ENCODE measurements around the gene SPPL2C.
A peak's percentile ranks its signal among the peaks of the same experiment; 100 is the strongest.

The SPPL2C gene

DNA sequence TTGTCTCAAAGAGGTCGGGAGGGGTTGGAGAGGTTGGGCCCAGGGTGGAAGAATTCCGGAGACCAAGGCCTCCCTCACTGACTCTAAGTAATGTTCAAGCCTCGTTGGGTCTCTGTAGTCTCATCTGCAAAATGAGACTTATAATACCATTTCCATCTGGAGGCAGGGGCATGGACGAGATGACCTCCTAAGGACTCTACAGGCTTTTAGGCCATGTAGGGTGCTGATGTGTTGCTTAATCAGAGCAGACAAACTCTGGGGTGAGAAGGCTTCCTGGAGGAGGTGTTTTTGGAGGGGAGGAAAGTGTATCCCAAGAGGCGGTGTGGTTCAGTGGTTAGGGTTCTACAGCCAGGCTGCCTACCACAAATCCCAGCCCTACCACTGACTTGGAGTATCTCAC is 3.1 kb downstream of the SPPL2C start:
- no peak for TF ChIP-seq JUND (IDR thresholded peaks at IDR 0.05; ENCODE audit: low read depth)
- in situ Hi-C loops (cut with HindIII; ENCODE audit: low pct_unique_long_range_greater_than_20kb, low sequenced_read_pairs) = no loop called here
- no peak for DNase-seq (ENCODE audit: low read depth in 1 of 2, low spot score in 1 of 2)

DNA sequence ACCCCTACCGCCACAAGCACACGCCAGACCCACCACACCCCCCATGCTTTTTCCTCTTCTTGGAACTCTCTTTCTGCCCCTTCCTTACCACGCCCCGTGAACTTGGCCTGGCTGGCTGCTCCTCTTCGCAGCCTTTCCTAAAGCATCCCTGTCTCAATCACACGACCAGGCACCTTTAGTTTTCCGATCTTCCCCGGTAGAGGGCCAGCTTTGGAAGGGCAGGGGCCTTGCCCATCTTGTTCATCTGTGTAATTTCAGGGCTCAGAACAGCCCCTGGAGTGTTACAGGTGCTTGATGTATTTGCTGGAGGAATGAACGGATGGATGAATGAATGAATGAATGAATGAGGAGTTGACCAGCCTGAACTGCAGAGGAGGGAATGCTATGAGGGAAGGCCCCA is 3.7 kb downstream of the SPPL2C start:
- no peak for TF ChIP-seq JUND (IDR thresholded peaks at IDR 0.05; ENCODE audit: low read depth)
- in situ Hi-C loops (cut with HindIII; ENCODE audit: low pct_unique_long_range_greater_than_20kb, low sequenced_read_pairs) = no loop called here
- no peak for DNase-seq (ENCODE audit: low read depth in 1 of 2, low spot score in 1 of 2)

DNA sequence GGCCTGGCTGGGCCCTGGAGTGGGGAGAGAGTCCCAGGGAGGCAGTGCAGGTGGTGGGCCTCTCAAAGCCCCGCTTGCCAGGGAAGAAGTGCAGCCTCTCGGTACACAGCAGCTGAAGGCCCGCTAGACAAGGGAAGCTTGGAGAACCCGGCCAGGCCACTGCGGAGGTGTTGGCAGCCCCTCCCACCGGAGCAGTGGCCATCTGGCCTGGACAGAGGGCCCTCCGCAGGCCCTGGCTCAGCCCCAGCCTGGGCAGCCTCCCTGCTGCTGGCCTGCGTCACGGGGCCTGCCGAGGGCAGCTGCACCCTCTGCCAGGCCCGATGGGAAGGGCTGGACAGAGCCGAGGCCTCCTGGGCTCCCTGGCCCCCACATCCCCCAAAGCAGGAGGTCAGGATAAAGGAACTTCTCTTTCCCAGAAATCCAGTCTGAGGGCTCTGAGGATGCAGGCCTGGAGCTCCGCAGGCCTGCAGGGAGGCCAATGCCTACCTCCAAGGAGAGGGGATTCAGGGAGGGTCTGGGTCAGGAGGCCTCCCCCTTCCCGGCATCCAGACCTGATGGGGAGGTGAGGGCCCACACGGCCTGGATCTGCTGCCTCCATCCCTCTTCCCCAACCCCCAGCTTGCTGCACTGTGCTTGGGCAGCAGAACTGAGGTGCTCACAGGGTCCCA is 4.3 kb downstream of the SPPL2C start:
- in situ Hi-C loops (cut with HindIII; ENCODE audit: low pct_unique_long_range_greater_than_20kb, low sequenced_read_pairs) = no loop called here
- no peak for TF ChIP-seq JUND (IDR thresholded peaks at IDR 0.05; ENCODE audit: low read depth)
- no peak for DNase-seq (ENCODE audit: low read depth in 1 of 2, low spot score in 1 of 2)

DNA sequence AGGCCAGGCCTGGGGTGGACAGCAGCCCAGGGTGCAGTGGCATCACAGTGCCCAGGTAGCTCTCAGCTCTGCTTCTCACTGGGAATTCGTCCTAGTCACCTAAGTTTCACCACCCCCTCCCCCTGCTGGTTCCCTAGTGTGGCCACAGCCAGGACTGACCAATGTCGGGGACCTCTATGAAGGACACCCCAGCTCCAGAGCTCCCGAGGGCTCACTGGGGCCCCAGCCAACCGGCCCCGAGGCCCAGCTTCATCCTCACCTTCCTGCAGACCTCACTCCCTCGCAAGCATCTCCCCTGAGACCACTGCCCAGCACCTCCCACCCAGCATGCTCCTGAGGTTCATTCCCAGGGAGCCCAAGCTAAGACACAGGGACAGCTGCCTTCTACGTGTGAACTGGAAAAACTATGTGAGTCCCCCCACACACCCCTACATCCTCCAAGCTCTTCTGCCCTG is 4.9 kb downstream of the SPPL2C start:
- no peak for TF ChIP-seq JUND (IDR thresholded peaks at IDR 0.05; ENCODE audit: low read depth)
- DNase-seq (ENCODE audit: low read depth in 1 of 2, low spot score in 1 of 2) = no peak
- in situ Hi-C loops (cut with HindIII; ENCODE audit: low pct_unique_long_range_greater_than_20kb, low sequenced_read_pairs) = no loop called here

DNA sequence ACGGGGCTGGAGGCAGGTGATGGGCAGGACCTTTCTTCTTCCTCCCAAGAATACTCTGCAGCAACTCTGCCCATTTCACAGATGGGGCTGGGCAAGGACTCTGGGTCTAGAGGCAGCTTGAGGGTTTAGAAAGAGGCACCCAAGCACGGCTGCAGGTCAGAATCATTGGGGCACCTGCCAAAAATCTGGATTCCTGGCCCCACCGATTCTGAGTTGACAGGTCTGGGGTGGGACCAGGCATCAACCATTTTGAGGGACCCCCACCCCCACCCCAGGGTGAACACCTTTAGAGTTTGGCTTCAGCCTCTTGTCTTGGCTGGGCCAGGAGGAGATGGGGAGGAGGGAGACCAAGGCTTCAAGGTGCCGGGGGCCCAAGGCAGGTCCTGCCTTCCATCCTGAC is 5.3 kb downstream of the SPPL2C start:
- no peak for TF ChIP-seq JUND (IDR thresholded peaks at IDR 0.05; ENCODE audit: low read depth)
- in situ Hi-C loops (cut with HindIII; ENCODE audit: low pct_unique_long_range_greater_than_20kb, low sequenced_read_pairs) = no loop called here
- no peak for DNase-seq (ENCODE audit: low read depth in 1 of 2, low spot score in 1 of 2)

DNA sequence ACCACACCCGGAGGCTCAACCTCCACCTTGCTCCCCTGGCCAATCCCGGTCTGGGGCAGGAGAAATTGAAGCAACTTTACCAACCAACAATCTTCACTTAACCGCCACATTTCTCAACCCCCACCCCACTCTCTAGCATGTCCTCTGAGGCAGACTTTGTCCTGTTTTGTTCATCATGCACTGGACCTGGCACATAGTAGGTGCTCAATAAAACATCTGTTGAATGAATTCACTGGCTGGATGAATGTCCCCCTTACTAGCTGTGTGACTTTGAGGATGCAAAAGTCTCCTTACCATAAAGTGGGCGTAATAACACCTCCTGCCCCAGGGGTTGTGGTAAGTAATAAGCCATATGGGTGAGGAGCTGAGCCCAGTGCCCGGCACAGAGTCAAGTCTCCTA is 5.8 kb downstream of the SPPL2C start:
- in situ Hi-C loops (cut with HindIII; ENCODE audit: low pct_unique_long_range_greater_than_20kb, low sequenced_read_pairs) = no loop called here
- no peak for TF ChIP-seq JUND (IDR thresholded peaks at IDR 0.05; ENCODE audit: low read depth)
- DNase-seq (ENCODE audit: low read depth in 1 of 2, low spot score in 1 of 2) = no peak

DNA sequence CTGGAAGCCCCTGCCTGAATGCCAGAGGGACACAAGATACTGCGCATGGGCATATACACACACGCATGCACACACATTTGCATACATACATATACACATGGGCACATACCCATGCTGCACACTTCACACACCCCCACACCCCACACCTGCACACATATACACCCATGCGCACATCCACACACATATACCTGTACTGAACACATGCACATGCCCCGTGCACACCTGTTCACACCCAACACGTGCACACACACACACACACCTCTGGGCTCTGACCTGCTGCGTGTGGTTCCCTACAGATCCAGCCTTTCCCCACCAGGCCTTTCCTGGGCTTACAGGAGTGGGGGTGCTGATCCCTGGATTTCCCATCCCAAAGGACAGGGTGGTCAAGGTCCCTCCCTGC is 6.3 kb downstream of the SPPL2C start:
- no peak for TF ChIP-seq JUND (IDR thresholded peaks at IDR 0.05; ENCODE audit: low read depth)
- no peak for DNase-seq (ENCODE audit: low read depth in 1 of 2, low spot score in 1 of 2)
- in situ Hi-C loops (cut with HindIII; ENCODE audit: low pct_unique_long_range_greater_than_20kb, low sequenced_read_pairs) = no loop called here

DNA sequence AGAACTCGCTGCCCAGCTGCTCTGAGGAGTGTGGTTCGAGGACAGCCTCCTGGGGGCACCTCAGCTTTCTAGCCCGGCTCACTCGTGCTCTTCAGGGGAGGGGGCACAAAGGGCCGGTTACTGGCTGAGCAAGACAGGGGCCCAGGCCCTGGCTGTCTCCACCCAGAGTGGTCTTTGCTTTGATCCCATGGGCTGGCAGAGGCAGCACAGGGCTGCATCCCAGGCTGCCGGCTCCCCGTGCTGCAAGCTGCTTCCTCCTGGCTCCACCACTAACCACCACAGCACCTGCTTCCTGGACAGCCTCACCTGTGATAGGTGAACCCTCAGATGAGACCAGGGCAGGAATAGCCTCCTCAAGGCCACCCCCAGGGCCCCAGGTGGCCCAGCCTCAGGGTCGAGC is 6.8 kb downstream of the SPPL2C start:
- no peak for DNase-seq (ENCODE audit: low read depth in 1 of 2, low spot score in 1 of 2)

DNA sequence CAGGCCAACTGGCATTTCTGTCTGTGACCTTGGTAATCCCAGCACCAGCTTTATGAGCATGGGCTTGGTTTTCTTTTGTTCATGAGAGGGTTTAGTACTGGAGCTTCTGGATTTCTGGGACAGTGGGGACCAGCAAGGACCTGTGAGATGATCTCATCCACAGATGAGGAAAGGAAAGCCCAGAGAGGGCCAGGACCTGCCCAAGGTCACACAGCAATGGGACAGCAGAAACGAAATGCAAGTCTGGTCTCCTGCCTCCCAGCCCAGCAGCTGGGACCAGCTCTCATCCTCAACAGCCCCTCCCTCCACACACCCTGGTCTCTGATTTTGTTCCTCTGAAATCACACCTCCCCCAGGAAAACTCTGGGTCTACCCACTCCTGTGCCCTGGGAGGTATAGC is 7.2 kb downstream of the SPPL2C start:
- no peak for TF ChIP-seq JUND (IDR thresholded peaks at IDR 0.05; ENCODE audit: low read depth)
- in situ Hi-C loops (cut with HindIII; ENCODE audit: low pct_unique_long_range_greater_than_20kb, low sequenced_read_pairs) = no loop called here
- DNase-seq (ENCODE audit: low read depth in 1 of 2, low spot score in 1 of 2) = no peak

More for the DNA sequence above, 6.8 kb downstream of the SPPL2C start:
- in situ Hi-C loops (cut with HindIII; ENCODE audit: low pct_unique_long_range_greater_than_20kb, low sequenced_read_pairs) = no loop called here
- TF ChIP-seq JUND (IDR thresholded peaks at IDR 0.05; ENCODE audit: low read depth) = no peak

DNA sequence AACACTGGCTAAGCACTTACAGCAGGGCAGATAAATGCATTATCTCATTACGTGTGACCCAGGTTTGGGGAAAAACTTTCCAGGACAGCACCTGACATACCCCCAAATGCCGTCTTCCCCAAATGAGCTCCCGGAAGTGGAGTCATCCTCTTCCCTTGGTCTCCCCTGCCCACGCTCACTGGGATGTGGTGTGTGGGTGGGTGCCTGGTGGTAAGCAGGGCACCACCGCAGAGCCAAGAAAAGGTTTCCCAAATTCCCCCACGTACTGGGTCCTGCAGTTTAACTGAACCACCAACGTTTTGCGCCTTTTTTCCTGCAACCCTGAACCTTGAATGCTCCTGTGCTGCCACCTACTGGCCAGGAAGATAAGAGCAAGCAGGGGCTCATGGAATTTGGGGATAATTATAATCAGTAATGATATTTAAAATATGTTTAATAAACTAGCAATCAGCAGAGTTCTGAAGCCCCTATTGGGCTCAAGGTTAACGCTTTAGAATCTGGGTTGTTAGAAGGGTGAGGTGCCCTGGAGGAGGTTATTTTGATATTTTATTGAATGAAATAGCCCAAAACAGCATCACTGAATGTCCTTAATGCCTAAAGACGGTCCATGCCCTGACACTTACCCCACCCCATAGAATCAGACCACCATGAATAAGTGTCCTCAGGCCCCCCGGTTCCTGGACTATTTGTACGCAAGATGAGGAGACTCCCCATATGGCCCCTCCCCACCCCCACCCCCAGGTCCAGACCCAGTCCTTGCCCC is 8.0 kb downstream of the SPPL2C start:
- DNase-seq (ENCODE audit: low read depth in 1 of 2, low spot score in 1 of 2) = peak in 1 of 2 experiments; percentile 78
- in situ Hi-C loops (cut with HindIII; ENCODE audit: low pct_unique_long_range_greater_than_20kb, low sequenced_read_pairs) = no loop called here
- TF ChIP-seq JUND (IDR thresholded peaks at IDR 0.05; ENCODE audit: low read depth) = no peak

DNA sequence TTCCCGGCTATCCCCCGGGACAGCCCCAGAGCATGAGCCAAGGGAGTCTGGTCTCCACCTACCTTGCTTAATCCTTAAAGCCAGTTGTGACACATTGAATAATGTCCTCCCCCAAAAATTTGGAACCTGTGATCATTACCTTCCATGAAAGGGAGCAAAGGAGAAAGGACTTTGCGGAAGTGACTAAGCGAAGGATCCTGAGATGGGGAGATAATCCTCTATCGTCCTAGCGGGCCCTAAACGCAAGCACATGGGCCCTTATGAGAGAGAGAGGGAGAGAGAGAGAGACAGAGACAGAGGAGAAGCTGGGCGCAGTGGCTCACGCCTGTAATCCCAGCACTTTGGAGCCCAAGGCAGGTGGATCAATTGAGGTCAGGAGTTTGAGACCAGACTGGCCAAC is 9.5 kb downstream of the SPPL2C start:
- in situ Hi-C loops (cut with HindIII; ENCODE audit: low pct_unique_long_range_greater_than_20kb, low sequenced_read_pairs) = no loop called here
- TF ChIP-seq JUND (IDR thresholded peaks at IDR 0.05; ENCODE audit: low read depth) = no peak
- no peak for DNase-seq (ENCODE audit: low read depth in 1 of 2, low spot score in 1 of 2)

DNA sequence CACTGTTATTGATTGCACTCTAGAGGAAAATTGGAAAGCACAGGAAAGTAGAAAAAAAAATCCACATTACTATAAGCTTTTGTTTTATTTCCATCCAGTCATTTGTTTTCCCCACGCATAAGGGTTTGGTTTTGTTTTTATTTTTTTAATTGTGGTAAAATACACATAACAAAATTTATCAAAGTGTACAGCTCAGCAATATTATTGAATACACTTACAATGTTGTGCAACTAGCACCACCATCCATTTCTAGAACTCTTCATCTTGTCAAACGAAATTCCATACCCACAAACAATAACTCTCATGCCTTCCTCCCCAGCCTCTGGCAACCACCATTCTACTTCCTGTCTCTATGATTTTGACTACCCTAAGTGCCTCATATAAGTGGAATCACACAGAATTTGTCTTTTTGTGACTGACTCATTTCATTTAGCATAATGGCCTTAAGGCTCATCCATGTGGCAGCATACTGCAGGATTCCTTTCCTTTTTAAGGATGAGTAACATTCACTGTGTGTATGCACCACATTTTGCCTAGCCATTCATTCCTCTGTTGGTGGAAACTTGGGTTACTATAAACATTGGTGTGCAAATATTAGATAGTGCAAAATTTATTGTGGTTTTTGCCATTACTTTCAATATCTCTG is 11.1 kb downstream of the SPPL2C start:
- no peak for DNase-seq (ENCODE audit: low read depth in 1 of 2, low spot score in 1 of 2)
- in situ Hi-C loops (cut with HindIII; ENCODE audit: low pct_unique_long_range_greater_than_20kb, low sequenced_read_pairs) = no loop called here
- TF ChIP-seq JUND (IDR thresholded peaks at IDR 0.05; ENCODE audit: low read depth) = no peak

Measured in T47D (cell line).